PFSK-1 (cell line): ENCODE data around the gene VAV3.

Source experiments
- FOXP2 ChIP-seq: optimal IDR thresholded peaks from 2 replicates; pipeline ENCODE3; 2011; ENCODE audit warnings: borderline replicate concordance, control low read depth, inconsistent platforms; ENCODE audit not compliant: insufficient read depth; ENCODE audit errors: extremely low read length, extremely low read depth
- POLR2AphosphoS5 ChIP-seq: IDR thresholded peaks from 2 replicates; pipeline ENCODE4 v1.6.1; 2012; ENCODE audit warnings: low read depth, mild to moderate bottlenecking, control low read depth, low read length, moderate library complexity
- REST ChIP-seq, 2 experiments: IDR thresholded peaks; 2 replicates each; pipeline versions ENCODE4 v1.6.1 to v1.8.0; 2011 to 2012; ENCODE audit warnings: low read depth in 2 of 2, low read length in 2 of 2, control low read depth in 1 of 2, inconsistent platforms in 1 of 2, mild to moderate bottlenecking in 1 of 2, moderate library complexity in 1 of 2; ENCODE audit not compliant: insufficient read depth in 1 of 2
- SIN3A ChIP-seq: IDR thresholded peaks from 2 replicates; pipeline ENCODE4 v1.6.1; 2012; ENCODE audit warnings: mild to moderate bottlenecking, low read length, moderate library complexity, borderline replicate concordance; ENCODE audit not compliant: insufficient read depth
- TAF1 ChIP-seq: IDR thresholded peaks from 2 replicates; pipeline ENCODE4 v1.6.1; 2012; ENCODE audit warnings: low read length, control low read depth, borderline replicate concordance; ENCODE audit not compliant: insufficient read depth

Gene VAV3

GRCh38 chr1:107659961-107660360 is 305.0 kb downstream of the VAV3 start:
- TF ChIP-seq POLR2AphosphoS5 (no peak), TAF1 (no peak), SIN3A (no peak), FOXP2 (no peak), REST (IDR thresholded peaks at IDR 0.05; ENCODE audit: insufficient read depth in 1 of 2, low read depth in 2 of 2, low read length in 2 of 2) (no peak)

- TF ChIP-seq TAF1 (no peak), POLR2AphosphoS5 (no peak), FOXP2 (no peak), SIN3A (no peak), REST (IDR thresholded peaks at IDR 0.05; ENCODE audit: insufficient read depth in 1 of 2, low read depth in 2 of 2, low read length in 2 of 2) (no peak)
Observed at GRCh38 chr1:107657356-107657755, 307.6 kb downstream of the VAV3 start.

GRCh38 chr1:107653765-107654164 is 311.2 kb downstream of the VAV3 start:
- TF ChIP-seq SIN3A (no peak), TAF1 (no peak), POLR2AphosphoS5 (no peak), FOXP2 (no peak), REST (IDR thresholded peaks at IDR 0.05; ENCODE audit: insufficient read depth in 1 of 2, low read depth in 2 of 2, low read length in 2 of 2) (no peak)

- TF ChIP-seq REST (IDR thresholded peaks at IDR 0.05; ENCODE audit: insufficient read depth in 1 of 2, low read depth in 2 of 2, low read length in 2 of 2), result no peak
- TF ChIP-seq SIN3A, result no peak
- no peak for TF ChIP-seq POLR2AphosphoS5
- no peak for TF ChIP-seq TAF1
- no peak for TF ChIP-seq FOXP2
Observed at GRCh38 chr1:107653005-107653404, 312.0 kb downstream of the VAV3 start.

- TF ChIP-seq TAF1 (no peak), POLR2AphosphoS5 (no peak), REST (IDR thresholded peaks at IDR 0.05; ENCODE audit: insufficient read depth in 1 of 2, low read depth in 2 of 2, low read length in 2 of 2) (no peak), SIN3A (no peak), FOXP2 (no peak)
Observed at GRCh38 chr1:107649023-107649422, 316.0 kb downstream of the VAV3 start.
